Coronary artery (tissue), 2 donors: Measurements from ENCODE around the gene PKN2.

Experiments used
- DNase-seq: peaks from one replicate; pipeline ENCODE4 v3.0.0-alpha.2; 2017; ENCODE audit warnings: low spot score
- H3K27ac ChIP-seq, 2 donors: fragments of 200-600 bp; sonication (generic); one replicate each; pipeline ENCODE4 v1.5.1; 2016 to 2019
- H3K4me3 ChIP-seq: fragments of 200-600 bp; sonication (generic); 2 replicates; pipeline ENCODE4 v1.5.1; 2016; ENCODE audit warnings: mild to moderate bottlenecking, moderate library complexity
- CTCF ChIP-seq: fragments of 200-600 bp; sonication (generic); IDR thresholded peaks from one replicate; pipeline ENCODE4 v1.5.1; 2019; ENCODE audit warnings: antibody characterized with exemption

Gene PKN2

DNA sequence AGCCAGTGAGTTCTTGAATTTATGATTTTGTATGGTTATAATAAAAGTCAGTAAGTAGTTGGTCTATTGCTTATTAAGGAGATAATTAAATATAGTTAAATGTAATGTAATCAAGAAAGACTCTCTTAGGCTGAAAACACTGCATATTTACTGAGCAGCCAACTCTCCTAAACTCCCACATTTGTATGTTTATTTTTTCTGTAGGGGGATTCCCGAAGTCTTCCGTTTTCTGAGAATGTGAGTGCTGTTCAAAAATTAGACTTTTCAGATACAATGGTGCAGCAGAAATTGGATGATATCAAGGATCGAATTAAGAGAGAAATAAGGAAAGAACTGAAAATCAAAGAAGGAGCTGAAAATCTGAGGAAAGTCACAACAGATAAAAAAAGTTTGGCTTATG, 56.7 kb downstream of the PKN2 start:
- Histone ChIP-seq H3K27ac (no peak overlapping the region), H3K4me3 (no peak overlapping the region)
- no peak for DNase-seq
- no peak for TF ChIP-seq CTCF

DNA sequence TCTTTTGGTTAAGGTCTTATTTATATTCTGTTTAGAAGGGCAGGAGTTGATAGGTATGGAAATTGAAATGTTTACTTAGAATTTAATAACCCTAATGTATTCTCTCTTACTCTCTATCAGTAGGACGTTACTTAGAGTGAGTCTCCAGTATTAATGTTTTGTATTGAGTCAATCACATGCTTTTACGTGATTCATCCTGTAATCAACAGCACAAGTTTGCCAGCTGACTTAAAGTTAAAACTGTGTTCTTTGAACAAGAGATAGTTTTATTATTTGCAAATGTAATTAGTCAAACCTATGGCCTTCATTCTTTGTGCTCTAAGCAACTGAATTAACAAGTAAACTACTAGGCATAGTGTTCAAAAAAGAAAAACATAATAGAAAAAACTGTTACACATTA, 57.3 kb downstream of the PKN2 start:
- no peak for TF ChIP-seq CTCF
- H3K27ac ChIP-seq: no peak overlapping the region

GRCh38 chr1:88742531-88742930, 58.5 kb downstream of the PKN2 start:
- no peak for DNase-seq

More for the DNA sequence above, 57.3 kb downstream of the PKN2 start:
- H3K4me3 ChIP-seq: no peak overlapping the region
- no peak for DNase-seq

GRCh38 chr1:88744142-88744541, 60.1 kb downstream of the PKN2 start:
- no peak for DNase-seq
- H3K27ac ChIP-seq: no peak overlapping the region
- no peak overlapping the region for H3K4me3 ChIP-seq
- no peak for TF ChIP-seq CTCF

More at GRCh38 chr1:88742531-88742930, 58.5 kb downstream of the PKN2 start:
- peak overlapping the region in 1 of 2 donors; percentile 30 for H3K27ac ChIP-seq
- TF ChIP-seq CTCF: no peak
- H3K4me3 ChIP-seq: no peak overlapping the region

DNA sequence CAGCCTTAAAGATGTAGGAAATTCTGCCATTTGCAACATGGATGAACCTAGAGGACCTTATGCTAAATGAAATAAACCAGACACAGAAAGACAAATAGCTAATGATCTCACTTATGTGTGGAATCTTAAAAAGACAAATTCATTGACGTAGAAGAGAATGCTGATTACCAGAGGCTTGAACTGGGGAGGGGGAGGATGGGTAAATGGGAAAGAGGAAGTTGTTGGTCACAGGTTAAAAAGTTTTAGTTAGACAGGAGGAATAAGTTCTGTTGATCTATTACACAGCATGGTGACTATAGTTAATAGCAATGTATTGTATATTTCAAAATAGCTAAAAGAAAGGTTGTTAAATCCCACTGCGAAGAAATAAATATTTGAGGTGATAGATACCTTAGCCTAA, 62.8 kb downstream of the PKN2 start:
- Histone ChIP-seq H3K27ac (no peak overlapping the region), H3K4me3 (no peak overlapping the region)
- DNase-seq: no peak
- TF ChIP-seq CTCF: no peak

GRCh38 chr1:88751714-88752113, 67.6 kb downstream of the PKN2 start:
- no peak for TF ChIP-seq CTCF
- Histone ChIP-seq H3K27ac (no peak overlapping the region), H3K4me3 (no peak overlapping the region)
- DNase-seq: no peak

- no peak for TF ChIP-seq CTCF
- no peak overlapping the region for H3K27ac ChIP-seq
- DNase-seq: no peak
- H3K4me3 ChIP-seq: no peak overlapping the region
Observed at GRCh38 chr1:88753506-88753905, 69.4 kb downstream of the PKN2 start.
